DMS153 (cell line): ENCODE data around the gene GASK1B.
A peak's percentile ranks its signal among the peaks of the same experiment; 100 is the strongest.

Experiments used
- DNase-seq: peaks from one replicate; lab custom pipeline; 2025; lab: John Stamatoyannopoulos, UW

The GASK1B gene

DNA sequence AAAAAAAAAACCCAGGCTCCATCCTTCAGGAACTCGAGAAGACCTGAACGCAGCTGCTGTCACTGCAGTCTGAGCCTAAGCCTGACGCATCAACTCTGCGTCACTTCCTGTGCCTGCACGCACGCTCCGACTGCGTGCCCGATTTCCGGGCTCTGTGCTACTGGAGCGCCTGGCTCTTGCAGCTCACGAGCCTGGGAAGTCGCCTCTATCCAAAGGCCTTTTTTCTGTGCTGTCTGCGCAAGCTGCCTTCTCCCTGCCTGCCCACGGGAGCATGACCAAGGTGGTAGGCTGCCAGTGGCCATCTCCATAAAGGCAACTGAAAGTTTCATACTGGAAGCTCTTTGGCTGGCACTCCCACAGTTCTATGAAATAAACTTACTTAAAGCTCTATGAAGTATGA, 9.9 kb upstream of the GASK1B start:
- DNase-seq = no peak

GRCh38 chr4:158181906-158182305, 9.1 kb upstream of the GASK1B start:
- DNase-seq = no peak

DNA sequence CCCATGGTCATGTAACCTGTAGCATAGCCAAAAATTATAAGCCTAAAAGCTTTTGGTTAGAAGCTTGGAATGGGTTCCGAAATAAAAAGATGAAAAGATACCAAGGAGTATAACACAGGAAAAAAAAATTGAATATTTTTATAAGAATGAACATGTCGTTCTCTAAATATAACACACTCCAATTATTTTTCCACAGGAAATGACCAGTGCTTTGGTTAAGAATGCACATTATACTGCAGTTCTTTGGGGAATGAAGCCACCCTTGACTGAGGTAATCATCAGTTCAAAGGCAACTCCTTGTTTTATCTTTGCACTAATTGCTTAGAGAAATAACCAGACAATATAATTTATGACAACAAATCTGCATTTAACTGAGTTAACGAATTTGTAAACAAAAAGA, 6.6 kb upstream of the GASK1B start:
- DNase-seq = no peak

DNA sequence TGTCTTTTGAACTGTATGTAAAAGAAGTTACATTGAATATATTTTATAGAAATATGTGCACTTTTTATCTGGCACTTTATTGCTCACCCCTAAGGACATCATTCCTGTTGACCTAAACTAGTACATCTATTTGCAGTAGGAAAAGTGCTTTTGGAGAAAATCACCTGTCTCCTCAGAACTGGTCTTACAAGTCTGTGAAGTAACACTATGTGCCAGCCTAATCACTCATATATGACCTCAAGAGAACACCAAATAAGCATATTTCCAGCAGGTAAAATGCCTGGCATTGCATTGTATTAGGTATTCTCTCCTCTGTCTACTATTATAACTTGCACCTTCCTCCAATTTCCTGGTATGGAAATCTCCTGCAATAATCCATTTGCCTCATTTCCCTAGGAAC, 4.0 kb upstream of the GASK1B start:
- no peak for DNase-seq

GRCh38 chr4:158176108-158176507, 3.3 kb upstream of the GASK1B start:
- no peak for DNase-seq

- no peak for DNase-seq
Observed at GRCh38 chr4:158170691-158171561, 1.9 kb downstream of the GASK1B start.

- DNase-seq = no peak
Observed at GRCh38 chr4:158169931-158170690, 2.7 kb downstream of the GASK1B start.

DNA sequence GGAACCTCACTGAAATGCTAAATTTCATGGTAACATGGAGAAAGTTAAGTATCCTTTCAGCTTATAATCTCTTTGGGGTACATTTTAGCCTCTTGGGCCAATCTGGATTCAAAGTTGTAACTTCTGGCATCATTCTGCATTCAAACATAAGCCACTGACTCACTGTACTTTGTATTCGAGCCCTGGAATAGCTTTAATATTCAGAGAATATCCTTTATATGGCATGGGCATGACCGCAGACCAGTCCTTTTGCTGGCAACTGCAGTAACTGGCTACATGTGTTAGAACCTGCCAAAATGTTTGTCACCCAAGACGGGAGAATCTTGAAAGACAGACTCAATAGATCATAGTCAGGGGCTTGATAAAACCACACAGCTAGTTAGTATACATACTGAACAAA, 3.3 kb downstream of the GASK1B start:
- no peak for DNase-seq

- DNase-seq = no peak
Observed at GRCh38 chr4:158168606-158169005, 4.2 kb downstream of the GASK1B start.

GRCh38 chr4:158166701-158167100, 6.1 kb downstream of the GASK1B start:
- no peak for DNase-seq

- no peak for DNase-seq
Observed at GRCh38 chr4:158164768-158165213, 8.0 kb downstream of the GASK1B start.

GRCh38 chr4:158163941-158164767, 8.7 kb downstream of the GASK1B start:
- DNase-seq = no peak

DNA sequence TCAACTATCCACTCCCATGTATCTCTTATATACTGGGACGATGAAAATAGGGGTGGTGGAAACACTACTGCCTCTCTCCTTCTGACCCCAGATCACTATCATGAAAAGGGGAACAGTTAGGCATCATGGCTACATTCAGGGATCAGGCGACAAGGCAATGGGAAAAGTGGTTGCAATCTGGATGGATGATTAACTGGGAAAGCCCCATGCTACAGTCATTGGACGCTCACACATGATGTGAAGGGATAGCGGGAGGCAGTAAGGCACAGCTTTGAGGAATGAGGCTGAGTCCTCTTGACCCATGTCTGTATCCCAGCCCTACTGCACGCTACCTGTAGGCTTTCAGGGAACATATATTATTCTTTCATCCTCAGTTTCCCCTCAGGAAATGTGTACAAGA, 10.2 kb downstream of the GASK1B start:
- DNase-seq = no peak

- no peak for DNase-seq
Observed at GRCh38 chr4:158161551-158162354, 11.1 kb downstream of the GASK1B start.

- DNase-seq = no peak
Observed at GRCh38 chr4:158159718-158160094, 13.1 kb downstream of the GASK1B start.

DNA sequence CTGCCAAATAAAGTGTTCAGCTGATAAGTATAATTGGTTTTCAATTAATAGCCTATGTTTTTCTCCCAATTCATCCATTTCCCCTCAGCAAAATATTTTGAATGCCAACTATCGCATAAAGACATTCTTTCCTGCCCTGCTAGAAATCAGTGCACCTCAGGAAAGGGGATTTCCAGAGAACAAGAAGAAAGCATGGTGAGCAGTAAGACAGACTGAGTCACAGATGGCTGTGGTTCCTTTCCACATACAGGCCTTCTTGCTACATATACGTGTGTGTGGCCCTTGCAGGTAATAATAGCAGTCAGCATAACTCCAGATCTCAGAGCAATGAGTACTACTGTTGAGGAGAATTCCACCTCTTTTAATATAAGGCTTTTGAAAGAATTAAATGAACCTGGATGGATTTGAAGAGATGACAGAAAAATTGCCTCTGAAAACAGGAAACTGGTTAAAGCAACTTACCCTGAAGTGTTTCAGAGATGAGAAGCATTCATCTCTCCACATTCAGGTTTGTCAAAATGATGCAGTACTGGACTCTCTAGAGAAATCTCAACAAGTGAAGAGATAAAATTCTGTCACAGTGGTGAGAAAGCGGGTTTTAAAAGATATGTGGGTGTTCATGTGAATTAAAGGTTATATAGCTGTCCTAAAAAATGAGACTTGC, 13.6 kb downstream of the GASK1B start:
- DNase-seq = no peak

DNA sequence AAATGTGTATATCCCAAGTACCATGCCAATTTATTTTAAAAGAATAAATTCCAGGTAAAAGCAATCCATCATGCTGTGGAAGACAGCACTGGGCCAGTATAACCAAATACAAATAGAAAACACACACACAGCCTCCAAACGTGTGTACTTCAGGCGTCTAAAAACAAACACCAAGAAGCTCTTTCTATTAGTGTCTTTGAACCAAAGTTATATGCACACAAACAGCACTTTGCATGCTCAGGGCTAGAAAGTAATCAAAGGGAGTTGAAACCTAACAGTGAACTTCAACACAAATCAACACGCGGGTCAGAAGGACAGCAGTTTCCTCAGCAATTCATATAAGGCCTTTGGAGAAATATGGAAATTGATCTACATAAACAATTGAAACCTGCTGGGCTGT, 15.4 kb downstream of the GASK1B start:
- DNase-seq = no peak

DNA sequence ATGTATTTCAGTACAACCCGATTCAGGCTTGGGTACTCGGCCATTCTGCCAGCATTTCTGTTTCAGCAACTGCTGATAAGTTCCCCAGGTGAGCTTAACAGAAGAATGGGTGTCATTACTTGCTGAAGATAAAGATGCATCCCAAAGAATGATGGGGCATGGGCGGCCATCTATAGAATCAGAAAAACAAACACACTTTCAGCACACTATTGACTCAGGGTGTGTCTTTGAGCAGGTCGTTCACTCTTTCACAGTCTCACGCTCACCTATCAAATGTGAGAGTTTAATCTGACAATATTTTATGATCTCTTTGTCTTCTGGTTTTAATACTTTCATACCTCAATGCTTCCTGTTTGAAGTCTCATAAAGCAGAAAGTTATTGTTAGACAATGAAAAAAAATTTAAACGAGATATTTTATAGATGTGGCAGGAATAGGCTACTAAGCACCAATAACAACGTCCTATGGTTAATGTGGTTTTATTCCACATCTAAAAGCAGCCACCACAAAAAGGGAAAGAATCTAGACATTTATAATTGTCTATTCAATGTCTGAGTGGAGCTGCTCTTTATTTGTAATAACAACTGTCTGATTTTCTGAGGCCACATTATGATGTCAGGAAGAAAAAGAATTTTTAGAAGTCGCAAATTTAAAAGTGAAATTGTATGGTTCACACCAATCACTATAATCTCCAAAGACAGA, 17.0 kb downstream of the GASK1B start:
- peak; percentile 65 for DNase-seq

DNA sequence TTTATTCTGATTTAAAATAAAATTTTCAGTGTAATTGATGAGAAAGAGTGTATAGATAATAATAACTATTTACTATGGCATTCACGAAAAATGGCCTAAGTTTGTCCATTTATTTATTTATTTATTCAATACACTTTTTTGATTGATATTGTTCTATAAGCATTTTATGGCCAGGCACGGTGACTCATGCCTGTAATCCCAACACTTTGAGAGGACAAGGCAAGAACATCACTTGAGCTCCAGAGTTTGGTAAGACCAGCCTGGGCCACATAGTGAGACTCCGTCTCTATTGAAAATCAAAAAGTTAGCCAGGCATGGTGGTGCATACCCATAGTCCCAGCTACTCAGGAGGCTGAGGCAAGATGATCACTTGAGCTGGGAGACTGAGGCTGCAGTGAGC, 25.7 kb downstream of the GASK1B start:
- no peak for DNase-seq

DNA sequence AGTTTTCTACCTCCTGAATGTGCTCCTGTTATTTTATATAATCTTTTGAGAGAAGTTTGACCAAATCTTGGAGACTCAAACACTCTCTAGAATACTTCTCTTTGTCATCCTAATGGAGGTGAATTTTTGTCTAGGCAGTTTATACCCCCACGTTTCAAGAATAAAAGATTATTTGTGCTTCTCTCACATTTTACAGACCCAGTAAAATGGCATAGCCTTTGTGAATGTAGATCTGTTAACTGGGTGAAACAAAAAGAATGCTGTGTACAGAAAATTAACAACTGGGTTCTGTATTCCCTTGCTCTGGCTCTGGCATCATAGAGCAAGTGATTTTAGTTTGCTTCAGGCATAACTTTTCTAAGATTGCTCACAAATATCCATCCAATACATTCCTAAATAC, 26.1 kb downstream of the GASK1B start:
- DNase-seq = no peak
